Measurements from ENCODE around the gene ZNF263. TPM values are rescaled to one million over a fixed set of nuclear protein-coding genes. Genes with fewer than 3 reads are reported as not detected.

The ZNF263 gene
- total RNA-seq, 1 donor from 2014 or later: 18.1 TPM

GRCh38 chr16:3243882-3244281 lies 39.4 kb upstream of the ZNF263 start:
- no peak overlapping the region for H3K4me3 ChIP-seq (ENCODE audit: low read depth, low read length)
- TF ChIP-seq, protein P1, sequence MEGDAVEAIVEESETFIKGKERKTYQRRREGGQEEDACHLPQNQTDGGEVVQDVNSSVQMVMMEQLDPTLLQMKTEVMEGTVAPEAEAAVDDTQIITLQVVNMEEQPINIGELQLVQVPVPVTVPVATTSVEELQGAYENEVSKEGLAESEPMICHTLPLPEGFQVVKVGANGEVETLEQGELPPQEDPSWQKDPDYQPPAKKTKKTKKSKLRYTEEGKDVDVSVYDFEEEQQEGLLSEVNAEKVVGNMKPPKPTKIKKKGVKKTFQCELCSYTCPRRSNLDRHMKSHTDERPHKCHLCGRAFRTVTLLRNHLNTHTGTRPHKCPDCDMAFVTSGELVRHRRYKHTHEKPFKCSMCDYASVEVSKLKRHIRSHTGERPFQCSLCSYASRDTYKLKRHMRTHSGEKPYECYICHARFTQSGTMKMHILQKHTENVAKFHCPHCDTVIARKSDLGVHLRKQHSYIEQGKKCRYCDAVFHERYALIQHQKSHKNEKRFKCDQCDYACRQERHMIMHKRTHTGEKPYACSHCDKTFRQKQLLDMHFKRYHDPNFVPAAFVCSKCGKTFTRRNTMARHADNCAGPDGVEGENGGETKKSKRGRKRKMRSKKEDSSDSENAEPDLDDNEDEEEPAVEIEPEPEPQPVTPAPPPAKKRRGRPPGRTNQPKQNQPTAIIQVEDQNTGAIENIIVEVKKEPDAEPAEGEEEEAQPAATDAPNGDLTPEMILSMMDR (conservative IDR thresholded peaks at IDR 0.05; ENCODE audit: low read depth, low read length): no peak
- no peak for DNase-seq (ENCODE audit: low read depth)

DNA sequence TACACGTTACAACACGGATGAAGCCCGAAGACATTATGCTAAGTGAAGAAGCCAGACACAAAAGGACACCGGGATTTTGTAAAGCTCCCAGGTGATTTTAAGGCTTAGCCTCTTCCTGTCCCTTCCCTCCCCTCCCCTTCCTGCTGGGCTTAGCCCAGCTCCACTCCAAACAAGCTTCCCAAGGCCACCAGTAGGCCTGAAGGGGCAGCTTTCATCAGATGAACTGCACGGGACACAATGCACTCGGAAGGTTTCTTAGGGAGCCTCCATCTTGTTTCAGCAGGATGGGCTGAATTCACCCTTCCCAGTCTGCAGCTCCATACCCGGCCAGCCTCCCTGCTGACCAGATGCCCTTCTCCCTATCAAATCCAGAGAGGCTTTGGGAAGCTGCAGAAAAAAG lies 37.3 kb upstream of the ZNF263 start:
- DNase-seq (ENCODE audit: low read depth): no peak
- no peak overlapping the region for H3K4me3 ChIP-seq (ENCODE audit: low read depth, low read length)
- TF ChIP-seq, protein P1 (conservative IDR thresholded peaks at IDR 0.05; ENCODE audit: low read depth, low read length): no peak

GRCh38 chr16:3246876-3247275 lies 36.4 kb upstream of the ZNF263 start:
- DNase-seq (ENCODE audit: low read depth): no peak
- no peak overlapping the region for H3K4me3 ChIP-seq (ENCODE audit: low read depth, low read length)
- TF ChIP-seq, protein P1 (conservative IDR thresholded peaks at IDR 0.05; ENCODE audit: low read depth, low read length): no peak

DNA sequence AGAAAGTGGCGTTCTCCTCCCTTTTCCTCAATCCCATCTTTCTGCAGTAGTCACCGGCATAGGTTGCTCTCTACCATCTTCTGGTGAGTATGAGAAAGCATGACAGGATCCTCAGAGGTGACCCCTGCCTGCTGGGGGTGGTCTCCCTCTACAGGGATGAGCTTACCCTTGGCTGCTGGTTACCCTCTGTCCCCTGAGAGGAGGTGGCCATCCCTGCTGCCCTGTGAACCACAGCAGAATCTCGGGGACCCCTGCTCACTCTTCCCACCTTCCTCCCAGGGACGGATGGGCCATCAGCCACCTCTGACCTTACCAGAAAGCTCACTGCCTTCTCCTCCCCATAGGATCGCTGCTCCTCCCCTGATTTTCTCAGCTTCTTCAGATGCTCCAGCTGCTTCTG lies 34.7 kb upstream of the ZNF263 start:
- no peak overlapping the region for H3K4me3 ChIP-seq (ENCODE audit: low read depth, low read length)
- TF ChIP-seq, protein P1 (conservative IDR thresholded peaks at IDR 0.05; ENCODE audit: low read depth, low read length): no peak
- DNase-seq (ENCODE audit: low read depth): no peak

GRCh38 chr16:3249020-3249419 lies 34.3 kb upstream of the ZNF263 start:
- no peak for DNase-seq (ENCODE audit: low read depth)
- no peak overlapping the region for H3K4me3 ChIP-seq (ENCODE audit: low read depth, low read length)
- TF ChIP-seq, protein P1 (conservative IDR thresholded peaks at IDR 0.05; ENCODE audit: low read depth, low read length): no peak

DNA sequence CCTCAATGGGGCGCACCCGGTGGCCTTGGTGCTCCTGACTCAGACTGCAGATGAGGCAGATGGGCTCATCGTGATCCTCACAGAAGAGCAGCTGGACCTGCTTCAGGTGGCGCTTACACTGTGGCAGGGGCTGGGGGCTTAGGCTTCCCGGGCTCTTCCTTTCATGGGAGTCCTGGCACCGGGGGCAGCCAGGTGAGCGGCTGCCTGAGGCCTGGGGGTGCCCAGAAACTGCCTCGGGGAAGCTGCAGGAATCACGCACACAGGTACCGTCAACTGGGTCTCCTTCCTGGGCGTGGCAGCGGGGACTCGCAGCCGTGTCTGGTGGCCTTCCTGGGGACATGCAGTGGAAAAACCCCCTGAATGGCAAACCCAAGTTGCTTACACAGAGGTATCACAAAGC lies 33.8 kb upstream of the ZNF263 start:
- no peak overlapping the region for H3K4me3 ChIP-seq (ENCODE audit: low read depth, low read length)
- no peak for DNase-seq (ENCODE audit: low read depth)
- TF ChIP-seq, protein P1 (conservative IDR thresholded peaks at IDR 0.05; ENCODE audit: low read depth, low read length): no peak

GRCh38 chr16:3252967-3253366 lies 30.3 kb upstream of the ZNF263 start:
- no peak for DNase-seq (ENCODE audit: low read depth)
- TF ChIP-seq, protein P1 (conservative IDR thresholded peaks at IDR 0.05; ENCODE audit: low read depth, low read length): no peak
- no peak overlapping the region for H3K4me3 ChIP-seq (ENCODE audit: low read depth, low read length)

Data from epithelial cell of proximal tubule (primary cell).